OCI-LY7 (cell line): Measurements from ENCODE around the gene SRBD1.

ENCODE experiments used
- CTCF ChIP-seq: fragments of 200-600 bp; sonication (generic); conservative IDR thresholded peaks from 2 replicates; pipeline ENCODE4 v1.5.1; 2014; ENCODE audit warnings: mild to moderate bottlenecking, antibody characterized with exemption, low read length, moderate library complexity, mixed read lengths
- EZH2phosphoT487 ChIP-seq: fragments of 200-600 bp; sonication (generic); IDR thresholded peaks from 2 replicates; pipeline ENCODE4 v1.6.1; 2018; ENCODE audit warnings: low read depth, borderline replicate concordance, mild to moderate bottlenecking, mixed run types, antibody characterized with exemption, low read length, moderate library complexity, mixed read lengths

GRCh38 chr2:45606796-45607195 is 4.3 kb downstream of the SRBD1 start:
- no peak for TF ChIP-seq CTCF
- TF ChIP-seq EZH2phosphoT487: no peak
